ENCODE measurements around the gene GRHL3. TPM values are rescaled to one million over a fixed set of nuclear protein-coding genes. Genes with fewer than 3 reads are reported as not detected.
"Not testable (repeated sequence)": the region's sequence is repeated elsewhere in the genome, so short reads cannot be mapped to it uniquely, and the experiment has no call there.

The GRHL3 gene
- under 1 TPM in 1 of 3 donors, not detected in 2; 0.65 TPM for total RNA-seq
- long read RNA-seq, donor 1, partial matches to known transcripts, result 0 of 1 reads
- long read RNA-seq, donor 1, other reads (novel, unspliced or antisense), result 1 of 1 reads
- long read RNA-seq, donor 2, result 0 reads

DNA sequence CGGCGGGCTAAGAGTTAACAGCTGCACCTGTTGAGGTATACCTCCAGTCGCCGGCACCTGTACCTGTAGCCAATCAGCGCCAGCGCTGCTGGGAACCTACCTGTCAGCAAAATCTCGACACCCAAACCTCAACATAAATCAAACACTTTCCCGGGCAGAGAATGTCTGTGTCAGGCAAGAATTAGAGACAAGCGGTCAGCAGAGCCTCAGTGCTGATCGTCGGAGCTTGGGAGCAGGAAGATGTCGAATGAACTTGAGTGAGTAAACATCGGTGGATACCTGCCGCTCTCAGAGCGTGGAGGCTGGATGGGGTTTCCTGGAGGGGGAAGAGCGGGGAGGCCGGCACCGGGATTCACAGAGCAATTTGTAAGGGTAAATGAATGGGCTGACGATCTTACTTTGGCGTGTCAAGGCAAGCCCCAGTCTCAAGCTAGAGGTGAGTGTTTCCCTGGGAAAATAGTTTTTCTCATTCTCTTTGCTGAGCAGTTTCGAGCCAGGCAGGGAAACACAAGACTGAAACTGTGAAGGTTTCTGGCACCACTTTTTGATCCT, at the start of gene GRHL3:
GRHL3 (plus strand) TSS at position 46 of the 552 bp plus-strand sequence; CDS start at position 241, 195 bp downstream.
- ATAC-seq (peak; percentile 74), DNase-seq (peak; percentile 44 to 75 (median 52))
- intact Hi-C loops (cut with DNase I, micrococcal nuclease), result no loop called here
- Histone ChIP-seq H3K9me3 (no peaks in the 10 kb centered on the region), H3K4me3 (no peak within 1 kb of the TSS), H3K4me1 (ENCODE audit: low read depth) (peaks cover 10% of the 10 kb centered on the region), H3K36me3 (ENCODE audit: low read depth) (no peaks in the 10 kb centered on the region)
- TF ChIP-seq, protein P1, sequence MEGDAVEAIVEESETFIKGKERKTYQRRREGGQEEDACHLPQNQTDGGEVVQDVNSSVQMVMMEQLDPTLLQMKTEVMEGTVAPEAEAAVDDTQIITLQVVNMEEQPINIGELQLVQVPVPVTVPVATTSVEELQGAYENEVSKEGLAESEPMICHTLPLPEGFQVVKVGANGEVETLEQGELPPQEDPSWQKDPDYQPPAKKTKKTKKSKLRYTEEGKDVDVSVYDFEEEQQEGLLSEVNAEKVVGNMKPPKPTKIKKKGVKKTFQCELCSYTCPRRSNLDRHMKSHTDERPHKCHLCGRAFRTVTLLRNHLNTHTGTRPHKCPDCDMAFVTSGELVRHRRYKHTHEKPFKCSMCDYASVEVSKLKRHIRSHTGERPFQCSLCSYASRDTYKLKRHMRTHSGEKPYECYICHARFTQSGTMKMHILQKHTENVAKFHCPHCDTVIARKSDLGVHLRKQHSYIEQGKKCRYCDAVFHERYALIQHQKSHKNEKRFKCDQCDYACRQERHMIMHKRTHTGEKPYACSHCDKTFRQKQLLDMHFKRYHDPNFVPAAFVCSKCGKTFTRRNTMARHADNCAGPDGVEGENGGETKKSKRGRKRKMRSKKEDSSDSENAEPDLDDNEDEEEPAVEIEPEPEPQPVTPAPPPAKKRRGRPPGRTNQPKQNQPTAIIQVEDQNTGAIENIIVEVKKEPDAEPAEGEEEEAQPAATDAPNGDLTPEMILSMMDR (IDR thresholded peaks at IDR 0.05), result no peak

- H3K4me3 ChIP-seq; intact Hi-C loops (cut with DNase I, micrococcal nuclease); H3K4me1 ChIP-seq (ENCODE audit: low read depth); H3K36me3 ChIP-seq (ENCODE audit: low read depth); H3K9me3 ChIP-seq; DNase-seq: not testable (repeated sequence)
- peak; percentile 68 for ATAC-seq
These were observed 44.7 kb upstream of the GRHL3 start for GRCh38 chr1:24274203-24275103.

DNA sequence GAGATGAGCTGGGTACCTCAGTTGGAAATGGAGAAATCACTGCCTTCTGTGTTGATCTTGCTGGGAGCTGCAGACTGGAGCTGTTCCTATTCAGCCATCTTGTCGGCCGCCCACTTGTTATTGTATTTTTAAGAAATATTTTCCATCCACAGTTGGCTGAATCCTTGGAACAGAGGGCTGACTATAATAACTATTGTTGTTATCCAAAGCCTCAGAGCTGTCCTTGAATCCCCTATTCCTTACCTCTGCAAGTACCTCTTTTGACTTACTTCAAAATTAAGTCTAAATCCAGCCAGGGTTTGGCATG, 44.1 kb upstream of the GRHL3 start:
- intact Hi-C loops (cut with DNase I, micrococcal nuclease), result no loop called here
- no peak for ATAC-seq
- TF ChIP-seq, protein P1 (IDR thresholded peaks at IDR 0.05), result no peak
- no peaks in the 10 kb centered on the region for H3K9me3 ChIP-seq
- no peak overlapping the region for H3K4me3 ChIP-seq
- no peaks in the 10 kb centered on the region for H3K36me3 ChIP-seq (ENCODE audit: low read depth)
- DNase-seq, result no peak
- no peaks in the 10 kb centered on the region for H3K4me1 ChIP-seq (ENCODE audit: low read depth)

DNA sequence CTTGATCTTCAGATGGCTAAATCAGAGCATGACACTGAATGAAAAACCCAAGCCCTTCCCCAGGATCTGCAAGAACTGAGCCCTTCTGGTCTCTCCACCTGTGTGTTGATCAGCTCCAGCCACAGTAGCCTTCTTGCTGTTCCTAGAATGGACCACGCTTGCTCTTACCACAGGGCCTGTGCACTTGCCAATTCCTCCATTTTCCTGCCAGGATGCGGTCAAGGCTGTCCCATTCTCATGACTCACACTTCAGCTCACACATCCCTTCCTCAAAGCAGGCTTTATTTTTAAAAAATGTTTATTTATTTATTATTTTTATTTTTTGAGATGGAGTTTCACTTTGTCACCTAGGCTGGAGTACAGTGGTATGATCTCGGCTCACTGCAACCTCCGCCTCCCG, 43.6 kb upstream of the GRHL3 start:
- Histone ChIP-seq H3K9me3 (no peaks in the 10 kb centered on the region), H3K4me3 (no peak overlapping the region), H3K36me3 (ENCODE audit: low read depth) (no peaks in the 10 kb centered on the region), H3K4me1 (ENCODE audit: low read depth) (no peaks in the 10 kb centered on the region)
- TF ChIP-seq, protein P1 (IDR thresholded peaks at IDR 0.05), result no peak
- intact Hi-C loops (cut with DNase I, micrococcal nuclease), result no loop called here
- DNase-seq, result no peak
- no peak for ATAC-seq

DNA sequence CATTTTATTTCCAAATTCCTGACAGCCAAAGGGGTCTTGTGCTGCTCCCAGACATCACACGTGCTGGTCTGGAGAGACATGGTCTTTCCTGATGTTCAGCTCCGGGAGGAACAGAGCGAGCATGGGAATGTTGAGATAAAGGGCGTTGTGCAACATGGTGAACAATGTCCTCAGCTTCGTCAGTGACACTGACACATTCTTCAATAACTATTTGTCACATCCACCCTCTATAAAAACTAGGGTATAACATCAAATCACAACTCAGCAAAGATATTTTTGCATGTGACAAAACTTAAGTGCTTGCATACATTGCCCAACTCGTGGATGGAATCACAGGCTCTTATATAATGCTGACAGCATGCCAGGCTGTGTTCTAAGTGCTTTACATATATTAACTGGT, 42.4 kb upstream of the GRHL3 start:
- H3K9me3 ChIP-seq, result no peaks in the 10 kb centered on the region
- TF ChIP-seq, protein P1 (IDR thresholded peaks at IDR 0.05), result no peak
- no peaks in the 10 kb centered on the region for H3K36me3 ChIP-seq (ENCODE audit: low read depth)
- no peak overlapping the region for H3K4me3 ChIP-seq
- intact Hi-C loops (cut with DNase I, micrococcal nuclease), result no loop called here
- ATAC-seq (peak; percentile 47), DNase-seq (no peak)
- no peaks in the 10 kb centered on the region for H3K4me1 ChIP-seq (ENCODE audit: low read depth)

All from mucosa of descending colon (tissue), 3 donors.